RWPE1 (cell line): ENCODE data around the gene CCND2.

ENCODE experiments used
- CTCF ChIA-PET: fragments of 350-600 bp; sonication (Branson Sonifier 250); formaldehyde crosslinking; extraction: SDS; loops from one replicate; lab custom pipeline; 2021; lab: Yijun Ruan, JAX
- POLR2A ChIA-PET: fragments of 400-600 bp; formaldehyde crosslinking; extraction: SDS; loops from one replicate; lab custom pipeline; 2020; ENCODE audit warnings: antibody characterized with exemption; ENCODE audit not compliant: low non-redundant PET; lab: Yijun Ruan, JAX
- DNase-seq: peaks from one replicate; pipeline ENCODE4 v3.0.0; 2012; ENCODE audit warnings: low spot score
- H3K27ac ChIP-seq: fragments of 450-650 bp; 2 replicates; pipeline ENCODE4 v1.5.1; 2017
- TF ChIP-seq, protein P1 (sequence below): fragments of 450-650 bp; conservative IDR thresholded peaks from 2 replicates; pipeline ENCODE4 v1.5.1; 2017; ENCODE audit warnings: low read depth, mild to moderate bottlenecking

Gene CCND2

GRCh38 chr12:4273652-4274395, at the start of gene CCND2:
CCND2 (plus strand) TSS chr12:4273762; CDS start chr12:4274041, 279 bp downstream.
- ChIA-PET CTCF (no interaction called here), POLR2A (interaction anchor here (0.7 kb wide), 1 partner anchor 10 kb away, joined by 3 read pairs; no protein-coding TSS in a partner anchor)
- TF ChIP-seq, protein P1, sequence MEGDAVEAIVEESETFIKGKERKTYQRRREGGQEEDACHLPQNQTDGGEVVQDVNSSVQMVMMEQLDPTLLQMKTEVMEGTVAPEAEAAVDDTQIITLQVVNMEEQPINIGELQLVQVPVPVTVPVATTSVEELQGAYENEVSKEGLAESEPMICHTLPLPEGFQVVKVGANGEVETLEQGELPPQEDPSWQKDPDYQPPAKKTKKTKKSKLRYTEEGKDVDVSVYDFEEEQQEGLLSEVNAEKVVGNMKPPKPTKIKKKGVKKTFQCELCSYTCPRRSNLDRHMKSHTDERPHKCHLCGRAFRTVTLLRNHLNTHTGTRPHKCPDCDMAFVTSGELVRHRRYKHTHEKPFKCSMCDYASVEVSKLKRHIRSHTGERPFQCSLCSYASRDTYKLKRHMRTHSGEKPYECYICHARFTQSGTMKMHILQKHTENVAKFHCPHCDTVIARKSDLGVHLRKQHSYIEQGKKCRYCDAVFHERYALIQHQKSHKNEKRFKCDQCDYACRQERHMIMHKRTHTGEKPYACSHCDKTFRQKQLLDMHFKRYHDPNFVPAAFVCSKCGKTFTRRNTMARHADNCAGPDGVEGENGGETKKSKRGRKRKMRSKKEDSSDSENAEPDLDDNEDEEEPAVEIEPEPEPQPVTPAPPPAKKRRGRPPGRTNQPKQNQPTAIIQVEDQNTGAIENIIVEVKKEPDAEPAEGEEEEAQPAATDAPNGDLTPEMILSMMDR, result no peak
- H3K27ac ChIP-seq, result peak within 1 kb of the TSS; percentile 61
- peak; percentile 91 for DNase-seq

GRCh38 chr12:4224206-4224889, 49.2 kb upstream of the CCND2 start:
- ChIA-PET POLR2A (no interaction called here), CTCF (no interaction called here)
- H3K27ac ChIP-seq, result no peak overlapping the region
- TF ChIP-seq, protein P1, result no peak
- DNase-seq, result no peak

GRCh38 chr12:4225571-4225970, 48.0 kb upstream of the CCND2 start:
- TF ChIP-seq, protein P1, result no peak
- ChIA-PET CTCF (no interaction called here), POLR2A (no interaction called here)
- no peak overlapping the region for H3K27ac ChIP-seq
- no peak for DNase-seq

- TF ChIP-seq, protein P1, result no peak
- ChIA-PET POLR2A (no interaction called here), CTCF (no interaction called here)
Measured at GRCh38 chr12:4227046-4227445, 46.5 kb upstream of the CCND2 start.

DNA sequence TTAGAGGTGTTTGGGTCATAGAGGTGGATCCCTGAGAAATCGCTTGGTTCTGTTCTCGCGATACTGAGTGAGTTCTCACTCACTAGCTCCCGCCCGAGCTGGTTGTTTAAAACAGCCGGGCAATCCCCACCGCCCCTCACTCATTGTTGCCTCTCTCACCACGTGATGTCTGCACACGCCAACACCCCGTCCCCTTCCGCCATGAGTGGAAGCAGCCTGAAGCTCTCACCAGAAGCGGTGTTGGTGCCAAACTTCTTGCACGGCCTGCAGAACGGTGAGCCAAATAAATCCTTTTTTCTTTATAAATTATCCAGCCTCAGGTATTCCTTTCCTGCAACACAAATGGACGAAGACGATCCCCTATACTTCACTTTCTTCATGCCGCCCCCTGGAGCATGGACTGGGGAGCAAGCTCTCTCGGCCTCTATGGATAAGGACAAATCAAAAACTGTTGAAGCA, 45.4 kb upstream of the CCND2 start:
- no peak for DNase-seq
- TF ChIP-seq, protein P1, result no peak
- H3K27ac ChIP-seq, result no peak overlapping the region
- ChIA-PET CTCF (no interaction called here), POLR2A (no interaction called here)

More at GRCh38 chr12:4227046-4227445, 46.5 kb upstream of the CCND2 start:
- DNase-seq, result no peak
- no peak overlapping the region for H3K27ac ChIP-seq

GRCh38 chr12:4230526-4230925, 43.0 kb upstream of the CCND2 start:
- ChIA-PET POLR2A (no interaction called here), CTCF (no interaction called here)
- no peak for DNase-seq
- TF ChIP-seq, protein P1, result no peak
- H3K27ac ChIP-seq, result no peak overlapping the region
